HEK293T (cell line): ENCODE results near the gene PGM1.

ENCODE experiments used
- CTCF ChIA-PET: fragments of 350-600 bp; formaldehyde crosslinking; extraction: SDS; loops from one replicate; lab custom pipeline; 2021; ENCODE audit warnings: antibody characterized with exemption, inconsistent platforms; lab: Yijun Ruan, JAX
- POLR2A ChIA-PET: fragments of 350-600 bp; formaldehyde crosslinking; extraction: SDS; loops from one replicate; lab custom pipeline; 2020; ENCODE audit warnings: antibody characterized with exemption, inconsistent platforms; lab: Yijun Ruan, JAX
- DNase-seq: peaks from one replicate; pipeline ENCODE4 v3.0.0; 2012; ENCODE audit warnings: mixed read lengths; ENCODE audit errors: extremely low spot score
- ARNT ChIP-seq: fragments of 450-650 bp; IDR thresholded peaks from 2 replicates; pipeline ENCODE4 v1.6.1; 2017; ENCODE audit warnings: mild to moderate bottlenecking
- BHLHE40 ChIP-seq: fragments of 450-650 bp; IDR thresholded peaks from 2 replicates; pipeline ENCODE4 v1.6.1; 2016; ENCODE audit warnings: mild to moderate bottlenecking, moderate library complexity, borderline replicate concordance
- CTBP1 ChIP-seq: fragments of 450-650 bp; IDR thresholded peaks from 2 replicates; pipeline ENCODE4 v1.6.1; 2016; ENCODE audit warnings: borderline replicate concordance
- ELF4 ChIP-seq: fragments of 450-650 bp; IDR thresholded peaks from 2 replicates; pipeline ENCODE4 v1.6.1; 2017; ENCODE audit warnings: antibody characterized with exemption
- FOXA1 ChIP-seq: fragments of 450-650 bp; IDR thresholded peaks from 2 replicates; pipeline ENCODE4 v1.6.1; 2016; ENCODE audit warnings: mild to moderate bottlenecking
- FOXK2 ChIP-seq: fragments of 450-650 bp; IDR thresholded peaks from 2 replicates; pipeline ENCODE4 v1.6.1; 2016; ENCODE audit warnings: mild to moderate bottlenecking
- FOXM1 ChIP-seq: fragments of 450-650 bp; IDR thresholded peaks from 2 replicates; pipeline ENCODE4 v1.6.1; 2017; ENCODE audit warnings: mild to moderate bottlenecking, borderline replicate concordance
- HDGF ChIP-seq: fragments of 450-650 bp; IDR thresholded peaks from 2 replicates; pipeline ENCODE4 v1.6.1; 2017; ENCODE audit warnings: antibody characterized with exemption, borderline replicate concordance
- L3MBTL2 ChIP-seq: fragments of 450-650 bp; conservative IDR thresholded peaks from 2 replicates; pipeline ENCODE4 v1.6.1; 2016; ENCODE audit warnings: mild to moderate bottlenecking
- LEF1 ChIP-seq: fragments of 450-650 bp; IDR thresholded peaks from 2 replicates; pipeline ENCODE4 v1.6.1; 2017; ENCODE audit warnings: mild to moderate bottlenecking, borderline replicate concordance
- NFRKB ChIP-seq: fragments of 450-650 bp; IDR thresholded peaks from 2 replicates; pipeline ENCODE4 v1.6.1; 2016; ENCODE audit warnings: mild to moderate bottlenecking, moderate library complexity
- SP1 ChIP-seq: fragments of 450-650 bp; IDR thresholded peaks from 2 replicates; pipeline ENCODE4 v1.6.1; 2017
- SUZ12 ChIP-seq: fragments of 450-650 bp; IDR thresholded peaks from 2 replicates; pipeline ENCODE4 v1.6.1; 2016; ENCODE audit warnings: mild to moderate bottlenecking
- TARDBP ChIP-seq: fragments of 450-650 bp; IDR thresholded peaks from 2 replicates; pipeline ENCODE4 v1.6.1; 2016
- ZNF384 ChIP-seq: fragments of 450-650 bp; IDR thresholded peaks from 2 replicates; pipeline ENCODE4 v1.6.1; 2016
- TF ChIP-seq, protein P1 (sequence below): fragments of 450-650 bp; IDR thresholded peaks from 2 replicates; pipeline ENCODE4 v1.6.1; 2016

The PGM1 gene

DNA sequence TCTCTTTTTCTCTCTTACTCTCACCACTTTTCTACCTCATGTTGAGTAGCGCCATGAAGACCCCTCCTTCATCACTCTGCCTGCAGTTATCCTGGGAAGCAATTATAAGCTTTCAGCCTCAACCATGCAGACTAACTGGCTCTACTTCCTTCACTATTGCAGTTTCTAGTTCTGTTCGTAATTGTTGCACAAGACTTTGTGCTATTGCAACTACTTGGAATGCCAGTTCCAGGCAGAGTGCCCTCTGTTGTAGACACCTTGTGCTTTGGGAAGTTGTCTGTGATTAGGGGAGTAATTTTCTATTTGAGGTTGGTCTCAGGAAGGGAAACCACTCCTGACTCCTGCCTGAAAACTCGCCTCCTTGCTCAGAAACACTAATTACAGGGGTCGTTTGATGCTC lies 19.4 kb downstream of the PGM1 start:
- no peak for DNase-seq
- ChIA-PET POLR2A (no interaction called here), CTCF (no interaction called here)
- TF ChIP-seq ZNF384 (no peak), LEF1 (no peak), FOXA1 (no peak), L3MBTL2 (no peak), NFRKB (no peak), ELF4 (no peak), CTBP1 (no peak), FOXM1 (no peak), ARNT (no peak), BHLHE40 (no peak), FOXK2 (no peak), HDGF (no peak), TARDBP (no peak), SP1 (no peak), SUZ12 (no peak)
- TF ChIP-seq, protein P1, sequence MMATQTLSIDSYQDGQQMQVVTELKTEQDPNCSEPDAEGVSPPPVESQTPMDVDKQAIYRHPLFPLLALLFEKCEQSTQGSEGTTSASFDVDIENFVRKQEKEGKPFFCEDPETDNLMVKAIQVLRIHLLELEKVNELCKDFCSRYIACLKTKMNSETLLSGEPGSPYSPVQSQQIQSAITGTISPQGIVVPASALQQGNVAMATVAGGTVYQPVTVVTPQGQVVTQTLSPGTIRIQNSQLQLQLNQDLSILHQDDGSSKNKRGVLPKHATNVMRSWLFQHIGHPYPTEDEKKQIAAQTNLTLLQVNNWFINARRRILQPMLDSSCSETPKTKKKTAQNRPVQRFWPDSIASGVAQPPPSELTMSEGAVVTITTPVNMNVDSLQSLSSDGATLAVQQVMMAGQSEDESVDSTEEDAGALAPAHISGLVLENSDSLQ: no peak

DNA sequence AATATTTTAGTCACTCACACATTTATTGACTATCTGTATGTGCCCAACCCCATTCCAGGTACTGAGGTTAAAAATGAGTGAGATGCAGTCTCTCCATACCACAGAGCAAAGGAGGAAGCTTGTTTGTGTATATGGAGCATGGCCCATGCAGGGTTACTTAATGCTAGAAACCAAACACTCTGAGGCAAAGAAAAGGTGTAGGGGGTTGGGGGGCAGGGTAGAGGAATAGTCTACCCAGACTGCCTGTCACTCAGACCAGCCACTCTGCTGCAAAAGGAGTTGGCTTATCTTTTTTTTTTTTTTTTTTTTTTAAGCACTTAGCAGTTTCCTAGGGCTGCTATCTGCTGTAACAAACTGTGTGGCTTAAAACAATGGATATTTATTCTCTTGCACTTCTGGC lies 19.8 kb downstream of the PGM1 start:
- ChIA-PET CTCF (no interaction called here), POLR2A (no interaction called here)
- no peak for DNase-seq
- TF ChIP-seq SP1: no peak
- TF ChIP-seq, protein P1: peak; percentile 60

DNA sequence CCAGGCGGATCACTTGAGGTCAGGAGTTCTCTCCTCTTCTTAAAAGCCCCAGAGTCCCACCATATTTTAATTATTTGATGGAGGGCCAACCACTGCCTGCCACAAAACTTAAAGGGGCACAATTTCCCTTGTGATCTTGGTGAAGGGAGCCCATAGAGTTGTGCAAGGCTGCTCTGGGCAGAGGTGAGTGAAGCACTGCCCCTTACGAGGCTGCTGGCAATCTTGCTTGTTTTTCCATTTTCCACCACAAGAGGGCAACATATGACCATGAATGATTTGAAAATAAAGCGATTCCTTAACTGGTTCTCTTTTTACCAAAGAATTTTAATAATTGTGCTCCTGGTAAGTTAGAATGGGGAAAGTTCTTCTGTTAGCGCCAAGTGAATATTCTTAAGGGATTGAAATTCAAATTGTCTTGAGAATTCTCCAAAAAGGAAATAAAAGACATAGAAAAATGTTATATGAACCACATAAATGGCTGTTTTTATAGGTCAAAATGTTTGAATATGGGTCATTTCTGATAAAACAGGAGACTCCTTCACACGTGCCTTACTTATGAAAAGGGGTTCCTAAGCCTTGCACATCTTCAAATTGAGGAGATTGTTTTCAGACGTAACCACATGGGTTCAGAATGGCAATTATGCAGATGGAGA lies 22.7 kb downstream of the PGM1 start:
- peak; percentile 85 for DNase-seq
- ChIA-PET POLR2A (no interaction called here), CTCF (interaction anchor here (0.6 to 1.3 kb wide), 3 partner anchors 10 to 623 kb away, joined by 3 read pairs; no protein-coding TSS in a partner anchor)
- TF ChIP-seq BHLHE40 (no peak), FOXA1 (no peak), ELF4 (no peak), NFRKB (no peak), CTBP1 (no peak), TARDBP (no peak), SUZ12 (no peak), ZNF384 (no peak), HDGF (no peak), FOXK2 (no peak), FOXM1 (no peak), ARNT (no peak), LEF1 (no peak), L3MBTL2 (no peak), SP1 (no peak)
- TF ChIP-seq, protein P1: no peak

DNA sequence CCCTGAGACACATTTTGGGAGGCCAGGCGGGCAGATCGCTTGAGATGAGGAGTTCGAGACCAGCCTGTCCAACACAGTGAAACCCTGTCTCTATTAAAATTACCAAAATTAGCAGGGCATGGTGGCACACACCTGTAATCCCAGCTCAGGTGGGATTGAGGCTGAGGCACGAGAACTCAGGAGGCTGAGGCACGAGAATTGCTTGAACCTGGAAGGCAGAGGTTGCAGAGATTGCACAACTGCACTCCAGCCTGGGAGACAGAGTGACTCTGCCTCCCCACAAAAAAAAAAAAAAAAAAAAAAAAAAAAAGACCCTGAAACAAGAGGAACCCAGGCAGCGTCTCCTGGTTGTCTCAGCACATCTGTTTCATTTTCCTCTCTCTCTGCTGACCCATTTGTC lies 24.2 kb downstream of the PGM1 start:
- POLR2A ChIA-PET: no interaction called here
- CTCF ChIA-PET: no interaction called here
- no peak for TF ChIP-seq SP1
- no peak for DNase-seq

DNA sequence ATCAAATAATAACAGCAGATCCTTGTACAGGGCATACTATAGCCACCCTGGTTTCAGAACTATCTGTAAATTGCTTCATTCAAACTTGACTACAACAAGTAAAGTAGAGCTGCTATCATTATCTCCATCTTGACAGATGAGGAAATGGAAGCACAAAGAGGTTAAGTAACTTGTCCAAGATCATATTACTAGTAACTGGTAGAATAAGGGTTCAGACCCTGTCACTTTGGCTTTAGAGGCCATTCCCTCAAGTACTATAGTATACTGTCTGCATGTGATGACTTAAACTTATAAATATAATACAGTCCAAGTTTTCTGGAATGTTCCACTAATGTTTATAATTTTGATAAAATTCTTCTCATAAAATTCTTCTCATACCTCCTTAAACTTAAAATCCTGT lies 24.8 kb downstream of the PGM1 start:
- POLR2A ChIA-PET: no interaction called here

DNA sequence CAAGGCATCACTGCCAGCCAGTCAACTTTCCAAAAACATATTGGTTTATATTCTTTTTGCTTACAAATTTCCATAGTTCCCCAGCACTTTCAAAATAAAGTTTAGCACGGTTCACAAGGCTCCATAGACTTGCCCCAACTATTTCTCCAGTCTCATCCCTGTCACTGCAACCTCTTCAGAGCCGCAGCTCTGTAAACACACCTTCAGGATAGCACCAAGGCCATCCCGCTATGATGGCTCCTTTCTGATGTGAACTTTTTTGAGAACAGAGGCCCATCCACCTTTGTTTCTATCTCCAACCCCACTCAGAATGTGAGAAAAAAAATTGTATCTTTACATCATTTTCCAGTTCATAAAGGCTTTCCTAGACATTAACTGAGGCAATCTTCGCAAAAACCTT lies 26.3 kb downstream of the PGM1 start:
- ChIA-PET CTCF (no interaction called here), POLR2A (no interaction called here)
- no peak for DNase-seq
- TF ChIP-seq CTBP1: no peak
- no peak for TF ChIP-seq ARNT
- TF ChIP-seq LEF1: no peak
- TF ChIP-seq HDGF: no peak
- no peak for TF ChIP-seq ELF4
- TF ChIP-seq FOXK2: no peak
- TF ChIP-seq SP1: no peak

More for the DNA sequence above, 24.8 kb downstream of the PGM1 start:
- CTCF ChIA-PET: no interaction called here
- no peak for DNase-seq
- TF ChIP-seq ARNT (no peak), FOXM1 (no peak)

DNA sequence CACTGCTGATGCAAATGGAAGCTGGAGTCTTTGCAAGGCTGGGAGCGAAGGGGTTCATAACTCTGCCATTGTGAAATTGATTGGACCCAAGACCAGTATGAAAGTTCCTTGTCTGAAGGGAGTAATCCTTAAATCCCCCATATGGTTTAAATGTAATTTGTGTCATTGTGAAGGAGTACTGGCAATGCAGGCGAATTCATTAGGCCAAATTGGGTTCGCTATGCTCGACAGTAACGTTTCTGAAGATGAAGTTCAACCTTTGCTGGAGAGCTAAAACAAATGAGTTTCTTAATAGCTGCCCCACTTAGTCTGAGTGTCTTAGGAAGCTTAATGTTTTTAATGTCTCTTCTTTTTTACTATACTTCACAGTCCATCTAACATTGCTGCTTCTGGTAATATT lies 27.5 kb downstream of the PGM1 start:
- no peak for TF ChIP-seq CTBP1
- no peak for TF ChIP-seq TARDBP
- TF ChIP-seq NFRKB: no peak
- TF ChIP-seq, protein P1: no peak
- TF ChIP-seq L3MBTL2: no peak
- no peak for TF ChIP-seq FOXK2
- TF ChIP-seq ELF4: no peak
- no peak for TF ChIP-seq HDGF
- POLR2A ChIA-PET: no interaction called here
- CTCF ChIA-PET: interaction anchor here (1.3 kb wide), 1 partner anchor 71 kb away, joined by 9 read pairs; no protein-coding TSS in a partner anchor
- no peak for DNase-seq
